ENCODE data around the gene ANKRD13B.

DNA sequence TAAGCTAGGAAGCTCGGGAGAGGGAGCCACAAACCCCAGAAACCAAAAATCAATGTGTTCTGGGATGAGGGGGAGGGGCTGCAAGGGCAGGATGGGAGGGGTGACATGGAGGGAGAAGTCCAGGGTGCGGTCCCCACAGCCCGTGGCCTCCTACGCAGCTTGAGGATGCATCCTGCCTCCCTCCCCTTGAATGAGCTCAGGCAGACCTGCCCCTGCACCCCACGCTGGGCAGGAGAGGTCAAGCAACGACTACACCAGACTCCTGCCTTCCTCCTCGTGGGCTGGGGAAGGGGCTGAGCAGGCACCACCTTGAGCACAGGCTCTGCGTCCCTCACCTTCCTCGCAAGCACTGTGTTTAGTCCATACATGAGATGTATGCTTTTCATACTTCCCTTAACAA, 3.9 kb downstream of the ANKRD13B start:
- TF ChIP-seq RARB (CRISPR knock-in tag; IDR thresholded peaks at IDR 0.05), result no peak
- TF ChIP-seq, protein P1, sequence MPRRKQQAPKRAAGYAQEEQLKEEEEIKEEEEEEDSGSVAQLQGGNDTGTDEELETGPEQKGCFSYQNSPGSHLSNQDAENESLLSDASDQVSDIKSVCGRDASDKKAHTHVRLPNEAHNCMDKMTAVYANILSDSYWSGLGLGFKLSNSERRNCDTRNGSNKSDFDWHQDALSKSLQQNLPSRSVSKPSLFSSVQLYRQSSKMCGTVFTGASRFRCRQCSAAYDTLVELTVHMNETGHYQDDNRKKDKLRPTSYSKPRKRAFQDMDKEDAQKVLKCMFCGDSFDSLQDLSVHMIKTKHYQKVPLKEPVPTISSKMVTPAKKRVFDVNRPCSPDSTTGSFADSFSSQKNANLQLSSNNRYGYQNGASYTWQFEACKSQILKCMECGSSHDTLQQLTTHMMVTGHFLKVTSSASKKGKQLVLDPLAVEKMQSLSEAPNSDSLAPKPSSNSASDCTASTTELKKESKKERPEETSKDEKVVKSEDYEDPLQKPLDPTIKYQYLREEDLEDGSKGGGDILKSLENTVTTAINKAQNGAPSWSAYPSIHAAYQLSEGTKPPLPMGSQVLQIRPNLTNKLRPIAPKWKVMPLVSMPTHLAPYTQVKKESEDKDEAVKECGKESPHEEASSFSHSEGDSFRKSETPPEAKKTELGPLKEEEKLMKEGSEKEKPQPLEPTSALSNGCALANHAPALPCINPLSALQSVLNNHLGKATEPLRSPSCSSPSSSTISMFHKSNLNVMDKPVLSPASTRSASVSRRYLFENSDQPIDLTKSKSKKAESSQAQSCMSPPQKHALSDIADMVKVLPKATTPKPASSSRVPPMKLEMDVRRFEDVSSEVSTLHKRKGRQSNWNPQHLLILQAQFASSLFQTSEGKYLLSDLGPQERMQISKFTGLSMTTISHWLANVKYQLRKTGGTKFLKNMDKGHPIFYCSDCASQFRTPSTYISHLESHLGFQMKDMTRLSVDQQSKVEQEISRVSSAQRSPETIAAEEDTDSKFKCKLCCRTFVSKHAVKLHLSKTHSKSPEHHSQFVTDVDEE (CRISPR knock-in tag; IDR thresholded peaks at IDR 0.05), result no peak
- TF ChIP-seq, protein P2, sequence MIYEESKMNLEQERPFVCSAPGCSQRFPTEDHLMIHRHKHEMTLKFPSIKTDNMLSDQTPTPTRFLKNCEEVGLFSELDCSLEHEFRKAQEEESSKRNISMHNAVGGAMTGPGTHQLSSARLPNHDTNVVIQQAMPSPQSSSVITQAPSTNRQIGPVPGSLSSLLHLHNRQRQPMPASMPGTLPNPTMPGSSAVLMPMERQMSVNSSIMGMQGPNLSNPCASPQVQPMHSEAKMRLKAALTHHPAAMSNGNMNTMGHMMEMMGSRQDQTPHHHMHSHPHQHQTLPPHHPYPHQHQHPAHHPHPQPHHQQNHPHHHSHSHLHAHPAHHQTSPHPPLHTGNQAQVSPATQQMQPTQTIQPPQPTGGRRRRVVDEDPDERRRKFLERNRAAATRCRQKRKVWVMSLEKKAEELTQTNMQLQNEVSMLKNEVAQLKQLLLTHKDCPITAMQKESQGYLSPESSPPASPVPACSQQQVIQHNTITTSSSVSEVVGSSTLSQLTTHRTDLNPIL (CRISPR knock-in tag; IDR thresholded peaks at IDR 0.05; ENCODE audit: low read depth), result no peak
- no peak for TF ChIP-seq CSDC2 (CRISPR knock-in tag; IDR thresholded peaks at IDR 0.05)
- TF ChIP-seq, protein P3, sequence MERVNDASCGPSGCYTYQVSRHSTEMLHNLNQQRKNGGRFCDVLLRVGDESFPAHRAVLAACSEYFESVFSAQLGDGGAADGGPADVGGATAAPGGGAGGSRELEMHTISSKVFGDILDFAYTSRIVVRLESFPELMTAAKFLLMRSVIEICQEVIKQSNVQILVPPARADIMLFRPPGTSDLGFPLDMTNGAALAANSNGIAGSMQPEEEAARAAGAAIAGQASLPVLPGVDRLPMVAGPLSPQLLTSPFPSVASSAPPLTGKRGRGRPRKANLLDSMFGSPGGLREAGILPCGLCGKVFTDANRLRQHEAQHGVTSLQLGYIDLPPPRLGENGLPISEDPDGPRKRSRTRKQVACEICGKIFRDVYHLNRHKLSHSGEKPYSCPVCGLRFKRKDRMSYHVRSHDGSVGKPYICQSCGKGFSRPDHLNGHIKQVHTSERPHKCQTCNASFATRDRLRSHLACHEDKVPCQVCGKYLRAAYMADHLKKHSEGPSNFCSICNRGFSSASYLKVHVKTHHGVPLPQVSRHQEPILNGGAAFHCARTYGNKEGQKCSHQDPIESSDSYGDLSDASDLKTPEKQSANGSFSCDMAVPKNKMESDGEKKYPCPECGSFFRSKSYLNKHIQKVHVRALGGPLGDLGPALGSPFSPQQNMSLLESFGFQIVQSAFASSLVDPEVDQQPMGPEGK (CRISPR knock-in tag; IDR thresholded peaks at IDR 0.05; ENCODE audit: borderline replicate concordance), result no peak

Measured in SK-N-SH treated with all-trans-retinoic acid at 6 μM for 48 hours (cell line).